Esophagus mucosa (tissue), 1 donor: ENCODE data around the gene HDAC9. TPM values are rescaled to one million over a fixed set of nuclear protein-coding genes. Genes with fewer than 3 reads are reported as not detected.
"Not testable (repeated sequence)": the region's sequence is repeated elsewhere in the genome, so short reads cannot be mapped to it uniquely, and the experiment has no call there.

Experiments
- ATAC-seq: fragments of 200-7000 bp; cut with Tn5 transposase; one replicate; pipeline ENCODE4 v1.9.1; 2020
- total RNA-seq: library from RNA; stranded (reverse); gene quantifications from one replicate; pipeline ENCODE4 v1.2.4, GENCODE V29; 2023
- donor health status: DM: yes; HTN: yes; CAD: no.

Gene HDAC9
- total RNA-seq, 1 donor from 2014 or later, result 2.4 TPM

- no peak for ATAC-seq
Measured at GRCh38 chr7:18902892-18903291, 407.3 kb downstream of the HDAC9 start.

DNA sequence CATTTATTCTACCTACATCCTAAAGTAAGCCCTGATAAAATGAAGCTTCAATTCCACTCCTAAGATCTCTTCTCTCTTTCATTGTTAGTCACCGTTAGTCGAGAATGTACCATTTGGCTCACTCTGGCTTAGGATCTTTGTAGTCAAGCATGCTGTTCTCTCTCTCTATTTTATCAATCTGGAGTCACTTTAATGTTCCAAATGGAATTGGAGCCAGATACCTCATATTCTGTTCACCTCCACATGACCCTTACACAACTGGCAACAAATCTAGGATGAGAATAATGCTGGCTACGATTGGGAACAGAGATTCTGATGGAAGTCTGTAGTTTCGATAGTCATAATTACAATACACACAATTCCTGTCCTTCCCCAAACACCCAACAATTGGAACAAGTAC lies 408.1 kb downstream of the HDAC9 start:
- no peak for ATAC-seq

DNA sequence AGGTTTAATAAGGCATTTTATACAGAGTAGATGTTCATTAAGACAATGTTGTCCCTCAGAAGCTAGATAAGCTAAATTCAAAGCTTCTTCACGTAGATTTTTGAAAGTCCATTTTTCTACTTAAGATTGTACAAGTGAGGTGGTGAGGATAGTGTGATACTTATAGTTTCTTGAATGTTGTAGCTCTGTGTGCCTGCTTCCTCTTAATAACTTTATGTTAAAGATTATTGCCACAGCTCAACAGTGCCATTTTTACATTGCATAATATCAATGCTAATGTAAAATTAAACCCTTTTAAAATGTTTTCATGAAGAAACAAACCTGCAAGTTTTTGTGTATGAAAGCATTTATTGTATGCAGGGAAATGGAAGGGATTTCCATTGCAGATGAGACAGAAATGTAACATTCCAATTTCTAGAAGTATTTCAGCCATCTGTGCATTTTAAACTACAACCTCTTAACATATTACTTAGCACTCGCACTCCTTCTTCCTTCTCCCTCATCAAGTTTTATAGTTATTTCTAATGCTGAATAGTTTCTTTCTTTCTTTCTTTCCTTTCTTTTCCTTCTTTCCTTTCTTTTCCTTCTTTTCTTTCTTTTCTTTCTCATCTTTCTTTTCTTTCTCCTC lies 409.9 kb downstream of the HDAC9 start:
- no peak for ATAC-seq

GRCh38 chr7:18906901-18907300 lies 411.4 kb downstream of the HDAC9 start:
- ATAC-seq, result no peak

GRCh38 chr7:18913106-18913505 lies 417.6 kb downstream of the HDAC9 start:
- no peak for ATAC-seq

DNA sequence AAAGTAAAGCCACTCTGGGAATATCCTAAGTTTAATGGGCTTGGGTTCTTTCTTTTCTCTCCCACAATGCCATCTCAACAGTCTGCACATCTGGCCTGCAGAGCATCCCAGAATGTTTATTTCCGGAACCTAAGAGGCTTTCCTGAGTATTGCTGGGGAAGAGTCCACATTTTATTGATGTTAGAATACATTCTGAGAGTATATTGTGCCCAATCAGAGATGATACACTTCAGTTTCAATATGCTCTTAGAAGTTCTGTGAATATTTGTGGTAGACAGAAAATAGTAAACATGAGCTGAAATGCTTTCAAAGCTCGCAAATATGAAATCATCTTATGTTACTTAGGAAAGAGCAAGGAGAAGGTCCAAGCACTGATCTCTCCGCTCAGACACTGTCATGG lies 421.3 kb downstream of the HDAC9 start:
- no peak for ATAC-seq

- ATAC-seq, result no peak
Measured at GRCh38 chr7:18927134-18927533, 431.6 kb downstream of the HDAC9 start.

- no peak for ATAC-seq
Measured at GRCh38 chr7:18936265-18936664, 440.7 kb downstream of the HDAC9 start.

GRCh38 chr7:18939771-18940592 lies 444.4 kb downstream of the HDAC9 start:
- no peak for ATAC-seq

- ATAC-seq, result no peak
Measured at GRCh38 chr7:18940593-18941134, 445.1 kb downstream of the HDAC9 start.

- no peak for ATAC-seq
Measured at GRCh38 chr7:18941207-18941606, 445.7 kb downstream of the HDAC9 start.

DNA sequence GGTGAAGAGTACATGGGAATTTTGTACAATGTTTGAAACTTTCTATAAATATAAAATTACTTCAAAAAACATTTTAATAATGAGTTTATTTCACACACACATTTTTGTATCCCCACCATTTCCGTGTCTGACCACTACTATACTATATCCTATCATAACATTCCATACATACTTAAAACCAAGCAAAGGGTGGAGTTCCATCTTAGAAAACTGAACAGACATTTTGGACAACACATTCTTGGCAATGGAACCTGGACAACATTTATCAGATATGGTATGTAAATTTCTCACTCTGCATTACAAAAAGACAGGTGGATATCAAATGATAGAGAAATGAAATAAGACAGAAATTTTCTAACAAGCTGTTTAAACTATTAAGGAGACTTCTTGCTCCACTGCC lies 453.0 kb downstream of the HDAC9 start:
- no peak for ATAC-seq

DNA sequence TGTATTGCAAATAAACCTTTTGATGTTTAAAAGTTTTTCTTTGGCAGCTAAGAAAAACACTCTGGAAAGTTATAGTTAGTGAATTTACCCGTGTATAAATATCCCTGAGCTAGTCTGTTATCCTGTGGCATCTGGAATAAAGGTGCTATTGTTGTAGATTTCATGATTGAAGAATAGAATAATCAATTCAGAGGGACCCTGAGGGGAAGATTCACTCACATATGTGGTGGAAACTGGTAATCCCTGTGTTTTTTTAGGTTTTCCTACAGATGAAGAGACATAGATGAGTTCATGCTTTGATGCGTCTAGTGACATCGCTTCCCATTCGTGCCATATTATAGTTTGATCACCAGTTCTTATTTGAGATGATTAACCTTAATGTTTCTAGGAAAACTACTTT lies 457.3 kb downstream of the HDAC9 start:
- no peak for ATAC-seq

DNA sequence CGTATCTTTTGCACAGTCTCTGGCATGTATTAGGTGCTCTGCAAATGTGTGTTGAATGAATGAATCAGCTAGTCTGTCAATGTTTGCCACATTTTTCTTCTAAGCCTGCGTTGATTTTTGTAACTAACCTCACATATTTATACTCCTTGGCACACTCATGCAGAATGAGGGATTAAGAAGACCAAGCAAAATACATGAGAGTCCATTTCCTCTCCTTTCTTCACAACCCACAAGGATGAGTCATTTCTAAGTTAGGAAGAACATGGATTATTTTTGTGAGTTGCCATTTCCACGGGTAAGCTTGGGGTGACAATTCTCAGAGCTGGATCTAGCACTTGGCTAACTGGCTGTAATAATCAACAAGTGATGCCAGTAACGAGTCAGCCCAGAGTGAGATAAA lies 463.1 kb downstream of the HDAC9 start:
- ATAC-seq, result peak; percentile 53

GRCh38 chr7:18960725-18961124 lies 465.2 kb downstream of the HDAC9 start:
- ATAC-seq, result no peak

DNA sequence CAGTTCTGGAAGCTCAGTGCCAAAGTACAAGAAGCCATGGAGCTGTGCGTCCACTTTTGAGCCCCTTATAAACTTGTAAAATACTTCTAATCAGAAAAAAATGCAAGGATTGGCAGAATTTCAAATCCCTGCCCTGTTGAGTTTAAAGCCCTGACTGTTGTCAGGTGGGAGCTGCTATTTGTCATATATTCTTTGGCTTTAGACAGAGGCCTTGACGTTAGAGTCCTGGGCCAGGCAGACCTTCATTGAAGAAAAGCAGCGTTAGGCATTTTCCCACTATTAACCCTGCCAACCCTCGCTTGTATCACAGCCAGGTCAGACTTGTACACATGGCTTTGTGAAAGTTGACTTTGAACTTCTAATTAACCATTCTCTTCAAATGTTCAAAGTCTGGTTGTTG lies 466.5 kb downstream of the HDAC9 start:
- no peak for ATAC-seq

DNA sequence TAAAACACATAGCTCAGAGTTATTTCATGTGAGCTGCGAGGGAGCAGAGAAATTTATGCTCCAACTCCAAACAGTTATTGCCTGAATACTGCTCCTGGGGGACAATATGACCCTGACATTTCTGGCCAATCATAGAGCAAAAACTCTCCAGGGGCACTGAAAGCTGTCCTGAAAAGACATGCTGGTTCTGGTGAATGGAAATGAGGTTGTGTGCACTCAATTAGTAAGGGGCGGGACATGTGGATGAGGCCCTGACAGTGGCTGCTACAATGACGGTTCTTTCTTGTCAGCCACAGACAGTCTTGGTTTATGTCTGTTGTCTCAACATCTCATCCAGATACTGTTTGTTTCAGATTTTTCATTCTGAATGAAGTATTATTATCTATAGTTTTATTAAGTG lies 470.1 kb downstream of the HDAC9 start:
- ATAC-seq, result no peak

GRCh38 chr7:18967755-18968154 lies 472.2 kb downstream of the HDAC9 start:
- ATAC-seq, result not testable (repeated sequence)

DNA sequence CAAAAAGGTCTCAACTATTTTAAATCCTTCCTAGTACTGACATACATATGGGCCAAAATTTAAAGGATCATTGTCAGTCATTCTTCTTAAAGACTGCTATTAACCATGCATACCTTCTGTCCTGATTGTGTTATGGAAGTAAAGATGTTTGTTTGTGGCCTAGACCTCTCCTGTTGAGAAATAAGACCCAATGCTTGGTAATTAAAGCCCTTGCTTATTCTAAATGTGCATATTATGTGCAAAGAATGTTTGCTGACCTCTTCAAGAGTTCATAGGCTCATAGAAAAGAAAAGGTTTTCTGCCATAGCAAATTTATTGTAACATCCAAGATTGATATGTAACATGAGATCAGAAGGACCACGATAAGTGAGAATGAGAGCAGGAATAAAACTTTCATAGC lies 476.3 kb downstream of the HDAC9 start:
- no peak for ATAC-seq

- no peak for ATAC-seq
Measured at GRCh38 chr7:18974803-18975202, 479.3 kb downstream of the HDAC9 start.

- no peak for ATAC-seq
Measured at GRCh38 chr7:18975276-18975675, 479.7 kb downstream of the HDAC9 start.

DNA sequence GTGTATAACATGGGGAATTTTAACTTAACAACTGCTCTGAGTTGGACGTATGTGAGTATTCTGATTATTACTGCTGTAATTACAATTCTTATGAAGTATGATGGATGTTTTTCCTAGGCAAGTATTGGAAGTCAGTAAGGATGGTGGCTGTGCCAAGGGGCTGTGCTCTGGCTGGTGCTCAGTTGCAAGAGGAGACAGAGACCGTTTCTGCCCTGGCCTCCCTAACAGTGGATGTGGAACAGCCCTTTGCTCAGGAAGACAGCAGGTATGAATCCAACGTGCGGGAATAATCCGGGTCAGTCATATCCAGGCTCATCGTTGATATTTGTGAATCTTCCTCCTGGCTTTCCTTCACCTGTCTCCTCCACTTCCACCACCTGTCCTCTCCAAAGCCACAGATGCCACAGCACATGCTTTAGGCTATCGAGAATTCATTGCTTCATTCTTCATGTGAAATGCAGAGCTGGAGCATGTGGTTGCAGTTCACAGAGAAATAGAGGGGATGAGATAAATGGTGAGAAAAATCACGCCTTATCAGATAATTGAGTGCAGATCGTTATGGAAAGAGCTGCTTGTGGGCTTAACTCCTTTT lies 480.2 kb downstream of the HDAC9 start:
- no peak for ATAC-seq

- ATAC-seq, result no peak
Measured at GRCh38 chr7:18976715-18977471, 481.3 kb downstream of the HDAC9 start.
